HCT116 (cell line): ENCODE data around the gene MANSC4.

Source experiments
- EGR1 ChIP-seq: IDR thresholded peaks from 2 replicates; pipeline ENCODE4 v1.6.1; 2012; ENCODE audit warnings: low read depth
- EZH2 ChIP-seq: fragments of 200-600 bp; sonication (generic); IDR thresholded peaks from 2 replicates; pipeline ENCODE4 v1.6.1; 2017; ENCODE audit warnings: antibody characterized with exemption, mixed run types
- JUND ChIP-seq: IDR thresholded peaks from 2 replicates; pipeline ENCODE4 v1.6.1; 2012
- POLR2A ChIP-seq: IDR thresholded peaks from 2 replicates; pipeline ENCODE4 v1.7.0; 2011; ENCODE audit warnings: borderline replicate concordance; ENCODE audit not compliant: insufficient read depth, insufficient read length; ENCODE audit errors: extremely low read depth
- POLR2AphosphoS5 ChIP-seq: IDR thresholded peaks from 2 replicates; pipeline ENCODE4 v1.6.1; 2011; ENCODE audit warnings: mild to moderate bottlenecking, low read depth, low read length, moderate library complexity
- SIN3A ChIP-seq: IDR thresholded peaks from 2 replicates; pipeline ENCODE4 v1.6.1; 2012; ENCODE audit warnings: low read depth
- TCF7L2 ChIP-seq: IDR thresholded peaks from 2 replicates; pipeline ENCODE4 v1.7.0; 2011; ENCODE audit warnings: borderline replicate concordance, inconsistent platforms; ENCODE audit not compliant: insufficient read depth, insufficient read length; ENCODE audit errors: extremely low read depth
- ZNF274 ChIP-seq: fragments of 200-500 bp; sonication (Bioruptor generic); IDR thresholded peaks from 2 replicates; pipeline ENCODE4 v1.6.1; 2014; ENCODE audit warnings: mild to moderate bottlenecking, low read depth, low read length, inconsistent platforms
- TF ChIP-seq, protein P1 (sequence below): IDR thresholded peaks from 2 replicates; pipeline ENCODE4 v1.6.1; 2012; ENCODE audit warnings: low read depth
- TF ChIP-seq, protein P2 (sequence below), 3 experiments: fragments of 200-600 bp in 1 of 3; sonication (generic) in 1 of 3; IDR thresholded peaks in 2 of 3; conservative IDR thresholded peaks in 1 of 3; 2 replicates each; pipeline ENCODE4 v1.5.1; 2012 to 2017; ENCODE audit warnings: low read depth in 2 of 3, low read length in 2 of 3, antibody characterized with exemption in 1 of 3, borderline replicate concordance in 1 of 3, control low read depth in 1 of 3, mild to moderate bottlenecking in 1 of 3, mixed read lengths in 1 of 3, mixed run types in 1 of 3, moderate library complexity in 1 of 3; ENCODE audit not compliant: insufficient read depth in 1 of 3

DNA sequence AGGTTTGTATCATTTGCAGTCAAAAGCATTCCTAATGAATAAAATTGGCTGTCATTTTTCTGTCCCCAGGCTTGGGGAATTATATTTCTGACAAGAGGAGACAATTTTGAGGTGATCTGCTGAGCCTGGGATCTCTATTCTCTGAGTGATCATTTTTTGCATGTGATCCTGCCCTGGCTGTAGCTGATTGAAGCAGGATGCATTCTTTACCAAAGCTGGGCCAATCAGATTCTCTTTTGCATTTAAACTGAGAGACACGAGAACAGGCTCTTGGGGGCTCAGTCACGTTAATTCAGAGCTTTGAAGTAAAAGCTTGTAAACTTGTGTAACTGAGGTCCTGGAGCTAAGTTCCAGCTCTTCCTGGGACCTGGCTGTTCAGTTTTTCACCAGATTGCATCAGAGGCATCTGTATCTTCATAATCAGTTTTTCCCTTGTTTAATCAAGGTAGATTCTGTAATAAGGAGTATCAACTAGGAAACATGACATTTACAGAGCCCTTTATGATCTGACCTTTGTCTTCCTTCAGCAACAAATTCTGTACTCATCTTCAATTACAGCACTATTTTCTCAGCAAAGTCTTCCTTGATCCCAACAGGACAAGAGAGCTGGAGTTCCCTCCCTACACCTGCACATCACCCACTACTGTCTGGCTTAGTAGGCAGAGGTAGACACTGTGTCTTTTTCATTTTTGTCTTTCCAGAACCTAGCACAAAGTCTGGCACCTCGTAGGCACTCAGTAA is 35.0 kb upstream of the MANSC4 start:
- TF ChIP-seq, protein P1, sequence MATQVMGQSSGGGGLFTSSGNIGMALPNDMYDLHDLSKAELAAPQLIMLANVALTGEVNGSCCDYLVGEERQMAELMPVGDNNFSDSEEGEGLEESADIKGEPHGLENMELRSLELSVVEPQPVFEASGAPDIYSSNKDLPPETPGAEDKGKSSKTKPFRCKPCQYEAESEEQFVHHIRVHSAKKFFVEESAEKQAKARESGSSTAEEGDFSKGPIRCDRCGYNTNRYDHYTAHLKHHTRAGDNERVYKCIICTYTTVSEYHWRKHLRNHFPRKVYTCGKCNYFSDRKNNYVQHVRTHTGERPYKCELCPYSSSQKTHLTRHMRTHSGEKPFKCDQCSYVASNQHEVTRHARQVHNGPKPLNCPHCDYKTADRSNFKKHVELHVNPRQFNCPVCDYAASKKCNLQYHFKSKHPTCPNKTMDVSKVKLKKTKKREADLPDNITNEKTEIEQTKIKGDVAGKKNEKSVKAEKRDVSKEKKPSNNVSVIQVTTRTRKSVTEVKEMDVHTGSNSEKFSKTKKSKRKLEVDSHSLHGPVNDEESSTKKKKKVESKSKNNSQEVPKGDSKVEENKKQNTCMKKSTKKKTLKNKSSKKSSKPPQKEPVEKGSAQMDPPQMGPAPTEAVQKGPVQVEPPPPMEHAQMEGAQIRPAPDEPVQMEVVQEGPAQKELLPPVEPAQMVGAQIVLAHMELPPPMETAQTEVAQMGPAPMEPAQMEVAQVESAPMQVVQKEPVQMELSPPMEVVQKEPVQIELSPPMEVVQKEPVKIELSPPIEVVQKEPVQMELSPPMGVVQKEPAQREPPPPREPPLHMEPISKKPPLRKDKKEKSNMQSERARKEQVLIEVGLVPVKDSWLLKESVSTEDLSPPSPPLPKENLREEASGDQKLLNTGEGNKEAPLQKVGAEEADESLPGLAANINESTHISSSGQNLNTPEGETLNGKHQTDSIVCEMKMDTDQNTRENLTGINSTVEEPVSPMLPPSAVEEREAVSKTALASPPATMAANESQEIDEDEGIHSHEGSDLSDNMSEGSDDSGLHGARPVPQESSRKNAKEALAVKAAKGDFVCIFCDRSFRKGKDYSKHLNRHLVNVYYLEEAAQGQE, result no peak
- TF ChIP-seq EGR1, result no peak
- no peak for TF ChIP-seq ZNF274
- TF ChIP-seq POLR2AphosphoS5, result no peak
- no peak for TF ChIP-seq POLR2A
- TF ChIP-seq, protein P2, sequence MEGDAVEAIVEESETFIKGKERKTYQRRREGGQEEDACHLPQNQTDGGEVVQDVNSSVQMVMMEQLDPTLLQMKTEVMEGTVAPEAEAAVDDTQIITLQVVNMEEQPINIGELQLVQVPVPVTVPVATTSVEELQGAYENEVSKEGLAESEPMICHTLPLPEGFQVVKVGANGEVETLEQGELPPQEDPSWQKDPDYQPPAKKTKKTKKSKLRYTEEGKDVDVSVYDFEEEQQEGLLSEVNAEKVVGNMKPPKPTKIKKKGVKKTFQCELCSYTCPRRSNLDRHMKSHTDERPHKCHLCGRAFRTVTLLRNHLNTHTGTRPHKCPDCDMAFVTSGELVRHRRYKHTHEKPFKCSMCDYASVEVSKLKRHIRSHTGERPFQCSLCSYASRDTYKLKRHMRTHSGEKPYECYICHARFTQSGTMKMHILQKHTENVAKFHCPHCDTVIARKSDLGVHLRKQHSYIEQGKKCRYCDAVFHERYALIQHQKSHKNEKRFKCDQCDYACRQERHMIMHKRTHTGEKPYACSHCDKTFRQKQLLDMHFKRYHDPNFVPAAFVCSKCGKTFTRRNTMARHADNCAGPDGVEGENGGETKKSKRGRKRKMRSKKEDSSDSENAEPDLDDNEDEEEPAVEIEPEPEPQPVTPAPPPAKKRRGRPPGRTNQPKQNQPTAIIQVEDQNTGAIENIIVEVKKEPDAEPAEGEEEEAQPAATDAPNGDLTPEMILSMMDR (IDR thresholded peaks at IDR 0.05 in 2 of 3, conservative IDR thresholded peaks at IDR 0.05 in 1 of 3; ENCODE audit: borderline replicate concordance in 1 of 3, insufficient read depth in 1 of 3, low read depth in 2 of 3, low read length in 2 of 3), result no peak
- TF ChIP-seq TCF7L2, result peak; percentile 47
- TF ChIP-seq SIN3A, result no peak
- no peak for TF ChIP-seq EZH2
- TF ChIP-seq JUND, result no peak
